GM12873 (cell line): Measurements from ENCODE around the gene HLA-DRB1.

Experiments
- TF ChIP-seq, protein P1 (sequence below): IDR thresholded peaks from 2 replicates; pipeline ENCODE4 v1.5.1; 2012; ENCODE audit warnings: low read depth, mild to moderate bottlenecking, moderate library complexity, low read length, control low read depth; ENCODE audit not compliant: insufficient read depth; ENCODE audit errors: missing control alignments

HLA-DRB1 gene

DNA sequence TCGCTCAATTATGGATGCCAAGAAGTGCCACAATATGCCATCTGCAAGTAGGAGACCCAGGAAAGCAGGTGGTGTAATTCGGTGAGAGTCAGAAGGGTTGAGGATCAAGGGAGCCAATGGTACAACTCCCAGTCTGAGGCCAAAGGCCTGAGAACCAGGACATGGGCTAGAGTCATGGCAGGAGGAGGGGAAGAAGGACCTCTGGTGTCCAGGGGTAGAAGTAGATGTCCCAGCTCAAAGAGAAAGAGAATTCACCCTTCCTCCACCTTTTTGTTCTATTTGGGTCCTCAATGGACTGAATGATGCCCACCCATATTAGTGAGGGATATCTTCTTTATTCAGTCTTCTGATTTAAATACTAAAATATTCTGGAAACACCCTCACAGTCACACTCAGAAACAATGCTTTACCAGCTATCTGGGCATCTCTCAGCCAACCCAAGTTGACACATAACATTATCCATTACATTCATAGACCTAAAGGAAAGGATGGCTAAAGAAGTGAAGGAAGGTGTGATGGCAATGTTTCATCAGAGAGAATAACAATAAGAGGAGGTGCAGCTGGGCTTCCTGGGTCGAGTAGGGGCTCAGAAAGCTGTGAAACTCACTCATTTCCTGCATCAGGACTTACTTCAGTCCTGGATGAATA is 26.4 kb upstream of the HLA-DRB1 start:
- TF ChIP-seq, protein P1, sequence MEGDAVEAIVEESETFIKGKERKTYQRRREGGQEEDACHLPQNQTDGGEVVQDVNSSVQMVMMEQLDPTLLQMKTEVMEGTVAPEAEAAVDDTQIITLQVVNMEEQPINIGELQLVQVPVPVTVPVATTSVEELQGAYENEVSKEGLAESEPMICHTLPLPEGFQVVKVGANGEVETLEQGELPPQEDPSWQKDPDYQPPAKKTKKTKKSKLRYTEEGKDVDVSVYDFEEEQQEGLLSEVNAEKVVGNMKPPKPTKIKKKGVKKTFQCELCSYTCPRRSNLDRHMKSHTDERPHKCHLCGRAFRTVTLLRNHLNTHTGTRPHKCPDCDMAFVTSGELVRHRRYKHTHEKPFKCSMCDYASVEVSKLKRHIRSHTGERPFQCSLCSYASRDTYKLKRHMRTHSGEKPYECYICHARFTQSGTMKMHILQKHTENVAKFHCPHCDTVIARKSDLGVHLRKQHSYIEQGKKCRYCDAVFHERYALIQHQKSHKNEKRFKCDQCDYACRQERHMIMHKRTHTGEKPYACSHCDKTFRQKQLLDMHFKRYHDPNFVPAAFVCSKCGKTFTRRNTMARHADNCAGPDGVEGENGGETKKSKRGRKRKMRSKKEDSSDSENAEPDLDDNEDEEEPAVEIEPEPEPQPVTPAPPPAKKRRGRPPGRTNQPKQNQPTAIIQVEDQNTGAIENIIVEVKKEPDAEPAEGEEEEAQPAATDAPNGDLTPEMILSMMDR: no peak

DNA sequence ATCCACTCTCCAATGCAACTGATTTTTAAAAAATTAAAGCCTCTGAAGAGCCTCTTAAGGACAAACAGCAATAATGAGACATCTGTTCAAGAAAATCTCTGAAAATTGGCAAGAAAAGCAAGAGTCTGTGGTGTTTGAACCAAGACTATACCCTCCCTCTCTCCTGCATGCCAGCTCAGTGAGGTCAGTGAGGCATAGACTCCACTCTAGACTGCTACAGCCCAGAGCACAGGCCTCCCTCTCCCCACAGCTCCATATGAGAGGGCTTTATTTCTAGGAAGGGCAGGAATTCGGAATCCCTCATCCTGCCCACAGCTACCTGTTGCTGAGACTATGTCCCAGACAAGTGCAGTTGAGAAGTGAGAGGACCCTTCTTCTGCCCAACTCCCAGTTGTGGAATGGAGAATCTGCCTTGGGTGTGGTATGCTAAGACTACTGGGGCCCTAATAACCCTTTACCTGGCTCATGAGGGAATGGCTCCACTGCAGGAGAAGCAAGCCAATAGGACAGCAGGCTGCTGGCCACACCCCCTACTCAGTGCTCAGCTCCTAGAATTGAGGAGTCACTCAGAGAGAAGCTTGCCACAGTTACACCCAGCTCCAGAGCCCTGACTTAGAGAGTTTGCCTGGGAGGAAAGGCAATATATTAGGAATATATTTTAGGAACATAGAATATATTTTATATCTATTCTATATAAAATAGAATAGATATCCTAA is 24.9 kb upstream of the HLA-DRB1 start:
- TF ChIP-seq, protein P1: no peak

DNA sequence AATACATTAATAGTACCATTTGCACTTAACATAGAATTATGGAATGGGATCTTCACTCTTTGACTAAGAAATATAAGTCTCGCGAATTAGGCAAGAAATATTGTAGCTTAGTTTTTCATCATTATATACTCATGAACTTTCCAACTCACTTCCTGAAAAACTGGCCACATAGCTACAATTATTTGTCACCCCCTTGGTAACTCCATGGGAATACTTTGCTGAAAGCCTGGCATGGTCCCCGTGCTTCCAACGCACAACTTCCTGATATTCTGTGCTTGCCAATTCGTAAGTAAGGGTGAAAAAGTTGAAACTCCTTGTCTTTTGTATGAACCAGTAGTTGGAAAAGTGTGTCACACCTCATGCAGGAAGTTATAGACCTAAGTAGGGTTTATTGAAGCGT is 23.8 kb upstream of the HLA-DRB1 start:
- TF ChIP-seq, protein P1: no peak

DNA sequence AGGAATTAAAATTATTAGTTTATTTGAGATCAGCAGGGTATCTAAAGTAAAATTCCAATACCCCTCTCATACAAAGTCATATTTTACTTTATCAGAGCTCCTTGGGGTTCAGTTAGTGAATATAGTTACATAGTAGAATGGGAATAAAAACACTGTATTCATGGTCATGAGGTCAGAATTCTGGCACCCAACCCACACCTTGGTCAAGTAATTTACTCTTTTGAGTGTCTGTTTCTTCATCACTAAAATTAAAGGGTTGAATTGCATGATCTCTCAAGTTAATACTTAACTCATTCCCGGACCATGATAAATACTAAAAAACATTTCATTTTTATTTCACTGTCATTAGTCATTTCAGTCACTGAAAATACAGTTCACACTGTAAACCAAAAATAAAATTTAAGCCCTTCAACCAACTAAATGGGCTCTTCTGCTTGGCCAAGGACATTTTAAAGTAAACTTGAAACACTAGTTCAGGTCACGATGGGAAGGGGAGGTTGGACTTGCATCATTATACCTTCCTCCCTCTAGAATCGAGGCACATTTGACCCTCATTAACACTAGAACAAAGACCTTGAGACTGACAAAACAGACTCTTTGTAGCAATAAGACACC is 21.1 kb upstream of the HLA-DRB1 start:
- TF ChIP-seq, protein P1: no peak

DNA sequence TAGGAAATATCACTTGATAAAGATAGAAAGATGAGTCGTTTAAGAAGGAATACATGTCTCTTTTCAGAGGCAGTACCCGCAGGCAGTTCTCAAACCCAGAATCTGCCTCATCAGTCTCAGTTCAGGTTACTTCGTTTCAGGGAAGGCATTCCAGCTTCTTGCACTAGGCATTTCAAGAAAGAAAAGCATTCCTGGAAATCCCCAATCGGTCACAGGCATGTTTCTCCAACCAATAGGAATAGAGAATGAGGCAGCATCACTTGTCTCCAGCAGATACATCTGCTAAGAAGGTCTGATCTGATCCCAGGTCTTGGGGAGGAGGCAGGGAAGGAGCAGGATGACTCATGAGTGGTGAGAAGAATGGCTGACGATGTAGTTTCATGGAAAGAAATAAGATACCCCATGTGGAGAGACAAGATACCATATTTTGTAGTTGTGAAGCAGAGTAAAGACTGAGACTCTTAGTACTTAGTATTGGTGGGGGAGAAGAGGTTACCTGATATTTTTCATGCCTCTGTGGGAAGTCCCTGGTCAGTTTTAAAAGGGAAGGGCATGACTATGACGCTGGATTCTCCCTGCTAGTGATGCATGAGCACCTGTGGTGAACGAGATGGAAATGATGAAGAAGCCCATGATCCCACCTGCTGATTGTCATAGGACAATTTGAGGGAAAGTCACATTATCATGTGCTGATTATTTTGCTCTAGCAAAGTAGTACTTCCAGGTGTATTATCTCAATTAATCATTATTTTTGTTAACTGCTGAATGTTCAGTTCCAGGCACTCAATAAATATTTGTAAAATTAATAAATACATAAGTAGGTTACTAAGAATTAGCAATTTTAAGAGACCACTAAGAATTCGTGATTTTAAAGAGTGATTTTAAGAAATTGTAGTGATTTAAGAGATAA is 20.3 kb upstream of the HLA-DRB1 start:
- TF ChIP-seq, protein P1: no peak

DNA sequence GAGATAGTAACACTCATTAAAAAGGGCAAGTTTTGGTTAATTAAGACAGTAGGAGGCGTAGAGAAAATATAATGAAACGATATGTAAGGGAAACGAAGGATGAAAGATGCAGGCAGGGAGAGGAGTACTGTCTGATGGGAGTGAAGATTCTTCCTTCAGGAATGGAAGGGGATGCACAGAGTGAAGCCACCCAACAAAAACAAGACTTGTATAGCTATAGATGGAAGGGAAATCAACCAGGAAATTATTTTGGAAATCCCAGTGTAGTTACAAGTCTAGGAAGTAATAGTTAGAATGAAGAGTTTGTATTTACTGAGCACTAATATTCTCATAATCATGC is 19.7 kb upstream of the HLA-DRB1 start:
- TF ChIP-seq, protein P1: no peak

DNA sequence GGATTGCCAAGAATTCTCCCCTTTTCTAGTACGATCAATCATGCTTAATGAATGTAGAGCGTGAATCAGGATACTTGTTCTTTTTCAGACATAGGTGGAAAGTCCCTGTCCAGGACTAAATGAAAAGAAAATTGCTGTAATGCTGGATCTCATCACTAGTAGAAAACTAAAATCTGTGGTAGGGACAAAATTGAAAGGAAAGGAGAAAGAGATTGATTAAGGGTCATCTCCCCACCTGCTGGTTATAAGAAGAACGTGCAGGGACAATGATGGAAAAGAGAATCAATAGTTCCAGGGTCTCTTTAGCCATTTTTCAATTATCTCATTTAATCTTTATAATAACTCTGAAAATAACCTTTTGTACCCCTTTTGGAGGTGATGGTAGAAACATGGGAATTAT is 18.7 kb upstream of the HLA-DRB1 start:
- TF ChIP-seq, protein P1: peak; percentile 62
